GM12864 (cell line): ENCODE data around the gene CDC42BPA.

Experiments used
- DNase-seq: peaks from one replicate; pipeline ENCODE4 v3.0.0-alpha.2; 2011; ENCODE audit warnings: low read depth
- H3K4me3 ChIP-seq: 2 replicates; pipeline ENCODE4 v1.5.1; 2011; ENCODE audit warnings: mild to moderate bottlenecking, low read depth, low read length, control low read depth
- TF ChIP-seq, protein P1 (sequence below): IDR thresholded peaks from 2 replicates; pipeline ENCODE4 v1.5.1; 2011; ENCODE audit warnings: low read depth, mild to moderate bottlenecking, moderate library complexity, low read length, control low read depth, inconsistent platforms; ENCODE audit errors: missing control alignments

CDC42BPA gene

DNA sequence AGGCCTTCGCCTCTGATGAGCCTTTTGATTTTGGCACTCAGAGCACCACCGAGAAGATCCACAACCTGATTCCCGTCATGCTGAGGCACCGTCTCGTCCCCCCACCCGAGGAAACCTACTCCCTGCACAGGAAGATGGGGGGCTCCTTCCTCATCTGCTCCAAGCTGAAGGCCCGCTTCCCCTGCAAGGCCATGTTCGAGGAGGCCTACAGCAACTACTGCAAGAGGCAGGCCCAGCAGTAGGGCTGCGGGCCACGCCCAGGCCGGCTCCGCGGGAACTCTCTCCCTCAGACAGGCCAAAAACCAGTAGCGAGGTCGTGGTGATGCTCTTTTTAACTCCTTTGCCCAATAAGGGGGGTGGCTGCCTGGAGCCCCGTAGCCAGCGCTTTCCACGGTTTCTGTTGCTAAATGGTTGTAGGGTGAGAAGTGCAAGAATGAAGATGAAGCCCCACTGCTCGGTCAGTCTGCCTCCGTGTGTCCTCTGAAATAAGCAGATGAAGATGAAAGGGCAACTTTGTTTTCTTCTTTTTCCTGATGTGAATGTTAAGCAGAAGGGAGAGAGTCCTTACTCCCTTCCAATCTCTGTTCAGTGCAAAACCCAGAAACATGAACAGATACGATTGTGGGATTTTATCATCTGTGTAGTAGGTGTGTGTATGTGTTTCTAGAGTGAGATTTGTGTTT is 331.7 kb downstream of the CDC42BPA start:
- TF ChIP-seq, protein P1, sequence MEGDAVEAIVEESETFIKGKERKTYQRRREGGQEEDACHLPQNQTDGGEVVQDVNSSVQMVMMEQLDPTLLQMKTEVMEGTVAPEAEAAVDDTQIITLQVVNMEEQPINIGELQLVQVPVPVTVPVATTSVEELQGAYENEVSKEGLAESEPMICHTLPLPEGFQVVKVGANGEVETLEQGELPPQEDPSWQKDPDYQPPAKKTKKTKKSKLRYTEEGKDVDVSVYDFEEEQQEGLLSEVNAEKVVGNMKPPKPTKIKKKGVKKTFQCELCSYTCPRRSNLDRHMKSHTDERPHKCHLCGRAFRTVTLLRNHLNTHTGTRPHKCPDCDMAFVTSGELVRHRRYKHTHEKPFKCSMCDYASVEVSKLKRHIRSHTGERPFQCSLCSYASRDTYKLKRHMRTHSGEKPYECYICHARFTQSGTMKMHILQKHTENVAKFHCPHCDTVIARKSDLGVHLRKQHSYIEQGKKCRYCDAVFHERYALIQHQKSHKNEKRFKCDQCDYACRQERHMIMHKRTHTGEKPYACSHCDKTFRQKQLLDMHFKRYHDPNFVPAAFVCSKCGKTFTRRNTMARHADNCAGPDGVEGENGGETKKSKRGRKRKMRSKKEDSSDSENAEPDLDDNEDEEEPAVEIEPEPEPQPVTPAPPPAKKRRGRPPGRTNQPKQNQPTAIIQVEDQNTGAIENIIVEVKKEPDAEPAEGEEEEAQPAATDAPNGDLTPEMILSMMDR: no peak
- DNase-seq: no peak
- no peak overlapping the region for H3K4me3 ChIP-seq

DNA sequence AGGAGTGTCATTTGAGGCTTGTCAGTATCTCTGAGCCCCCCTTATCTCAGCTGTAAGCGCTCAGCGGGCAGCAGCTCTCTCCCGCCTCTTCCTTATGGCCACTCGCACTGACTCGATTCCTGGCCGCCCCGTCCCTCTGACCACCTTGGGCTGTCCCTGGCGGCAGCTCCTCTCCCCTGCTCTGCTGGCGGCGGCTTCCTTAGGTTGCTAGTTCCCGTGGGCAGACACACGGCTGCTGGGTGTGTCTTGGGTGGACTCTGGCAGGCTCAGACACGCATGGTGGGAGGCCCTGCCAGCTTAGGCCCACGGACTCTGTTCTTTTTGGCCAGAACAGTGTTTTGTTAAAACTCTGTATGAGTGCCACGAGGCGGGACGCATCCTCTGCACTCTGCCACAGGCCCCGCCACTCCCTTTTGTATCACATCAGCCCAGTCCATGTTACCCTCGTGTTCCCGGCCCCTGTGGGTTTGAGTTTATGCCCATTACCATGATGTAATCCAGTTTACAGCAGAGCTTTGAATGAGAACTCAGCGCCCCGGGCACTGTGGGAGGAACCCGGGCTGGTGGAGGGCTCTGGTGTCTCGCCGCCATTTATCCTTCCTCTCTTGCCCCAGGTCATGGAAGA is 332.3 kb downstream of the CDC42BPA start:
- DNase-seq: no peak
- TF ChIP-seq, protein P1: no peak
- H3K4me3 ChIP-seq: no peak overlapping the region

DNA sequence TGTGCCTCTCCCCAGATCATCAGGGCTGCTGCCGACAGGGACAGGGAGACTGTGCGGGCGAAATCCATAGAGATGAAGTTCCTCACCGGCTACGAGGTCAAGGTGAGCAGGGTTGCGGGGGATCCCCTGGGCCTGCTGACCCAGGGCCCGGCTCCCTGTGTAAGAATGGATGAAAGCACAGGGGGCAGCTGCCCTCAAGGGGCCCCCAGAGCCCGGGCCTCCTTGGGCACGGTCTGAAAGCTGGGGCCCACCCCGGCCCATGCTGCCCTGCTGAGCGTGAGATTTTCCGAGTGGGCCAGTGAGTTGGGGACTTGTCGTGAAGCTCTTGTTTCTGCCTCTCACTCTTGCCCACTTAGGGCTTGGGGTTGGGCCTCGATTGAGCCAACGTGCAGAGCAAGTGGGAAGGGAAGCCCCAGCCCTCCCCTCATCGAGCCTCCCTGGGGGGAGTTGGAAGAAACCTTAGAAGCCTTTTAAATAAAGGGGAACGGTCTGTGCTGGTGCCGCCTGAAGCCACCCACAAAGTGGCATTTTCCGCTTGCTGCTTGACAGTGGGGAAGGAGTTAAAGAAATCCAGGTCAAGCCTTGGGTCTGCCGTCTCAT is 333.0 kb downstream of the CDC42BPA start:
- no peak for DNase-seq
- TF ChIP-seq, protein P1: no peak
- H3K4me3 ChIP-seq: no peak overlapping the region

DNA sequence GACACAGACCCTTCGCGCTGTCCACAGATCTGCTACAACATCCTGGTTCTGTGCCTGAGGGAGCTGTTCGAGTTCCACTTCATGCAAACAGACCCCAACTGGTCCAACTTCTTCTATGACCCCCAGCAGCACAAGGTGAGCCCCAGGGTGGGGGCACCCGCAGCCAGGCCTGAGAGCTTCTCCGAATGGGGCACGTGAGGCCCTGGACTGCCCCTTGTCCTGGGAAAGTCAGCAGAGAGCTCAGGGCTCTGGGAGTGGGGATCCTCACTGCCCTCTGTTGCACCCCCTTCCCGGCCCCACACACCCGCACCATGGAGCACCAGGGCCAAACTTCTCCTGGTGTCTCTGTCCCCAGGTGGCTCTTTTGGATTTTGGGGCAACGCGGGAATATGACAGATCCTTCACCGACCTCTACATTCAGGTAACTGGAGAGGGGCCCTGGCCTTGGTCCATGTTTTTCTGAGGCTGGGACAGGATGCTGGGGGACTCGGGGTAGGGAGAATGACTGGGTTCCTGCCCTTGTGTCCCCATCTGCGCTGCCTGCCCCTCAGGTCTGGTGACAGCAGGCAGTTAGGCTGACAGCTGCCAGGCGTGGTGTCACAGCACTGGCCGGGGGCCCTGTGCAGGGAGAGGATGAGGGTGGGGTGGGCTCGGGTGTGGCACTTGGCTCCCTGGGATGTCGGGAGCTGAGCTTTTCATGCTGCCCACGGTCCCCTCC is 333.6 kb downstream of the CDC42BPA start:
- DNase-seq: no peak
- TF ChIP-seq, protein P1: no peak
- H3K4me3 ChIP-seq: no peak overlapping the region

DNA sequence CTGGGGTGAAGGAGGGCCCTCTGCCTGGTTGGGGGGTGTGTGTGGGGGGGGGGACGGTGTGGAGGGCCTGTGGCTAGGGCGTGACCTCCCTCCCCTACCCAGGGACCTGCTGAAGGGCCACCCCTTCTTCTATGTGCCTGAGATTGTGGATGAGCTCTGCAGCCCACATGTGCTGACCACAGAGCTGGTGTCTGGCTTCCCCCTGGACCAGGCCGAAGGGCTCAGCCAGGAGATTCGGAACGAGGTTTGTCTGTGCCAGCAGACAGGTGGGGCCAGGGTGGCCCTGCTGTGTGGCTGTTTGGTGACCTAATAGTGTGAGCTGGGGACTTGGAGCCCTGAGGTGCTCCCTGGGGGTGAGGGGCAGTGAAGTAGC is 334.3 kb downstream of the CDC42BPA start:
- TF ChIP-seq, protein P1: no peak
- no peak overlapping the region for H3K4me3 ChIP-seq
- DNase-seq: no peak

DNA sequence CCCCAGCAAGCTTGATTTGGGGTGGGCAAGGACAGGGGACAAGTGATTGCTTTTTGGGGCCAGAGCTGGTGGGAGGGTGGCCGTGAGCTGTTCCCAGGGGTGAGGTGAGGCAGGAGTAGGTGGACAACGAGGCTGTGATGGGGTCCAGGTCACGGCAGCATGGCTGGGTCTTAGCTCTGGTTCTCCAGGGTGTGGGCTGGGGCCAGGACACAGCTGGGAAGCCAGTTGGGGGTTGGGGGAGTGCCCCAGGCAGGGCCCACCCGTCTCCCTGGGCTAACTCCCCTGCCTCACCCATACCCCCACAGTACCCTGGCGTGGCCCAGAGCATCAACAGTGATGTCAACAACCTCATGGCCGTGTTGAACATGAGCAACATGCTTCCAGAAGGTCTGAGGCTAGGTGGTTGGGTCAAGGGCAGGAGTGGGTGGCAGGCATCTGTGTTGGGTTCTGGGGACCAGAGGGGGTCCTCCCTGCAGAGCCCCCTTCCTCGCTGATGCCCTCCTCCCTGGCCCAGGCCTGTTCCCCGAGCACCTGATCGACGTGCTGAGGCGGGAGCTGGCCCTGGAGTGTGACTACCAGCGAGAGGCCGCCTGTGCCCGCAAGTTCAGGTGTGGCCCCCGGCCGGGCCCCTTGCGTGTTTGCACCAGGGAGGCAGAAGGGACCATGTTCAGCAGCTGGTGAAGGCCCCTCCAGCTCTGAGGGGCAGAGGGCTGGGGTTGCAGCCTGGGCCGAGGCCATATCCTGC is 334.9 kb downstream of the CDC42BPA start:
- TF ChIP-seq, protein P1: no peak
- DNase-seq: no peak
- H3K4me3 ChIP-seq: no peak overlapping the region
